HL-60 (cell line): ENCODE measurements around the gene LRRN2.

Experiments used
- GABPA ChIP-seq: IDR thresholded peaks from 2 replicates; pipeline ENCODE4 v1.6.1; 2012; ENCODE audit warnings: low read depth
- POLR2AphosphoS5 ChIP-seq: IDR thresholded peaks from 2 replicates; pipeline ENCODE4 v1.6.1; 2012; ENCODE audit warnings: low read depth
- REST ChIP-seq: IDR thresholded peaks from 2 replicates; pipeline ENCODE4 v1.6.1; 2012; ENCODE audit warnings: low read depth; ENCODE audit not compliant: insufficient replicate concordance
- SPI1 ChIP-seq: IDR thresholded peaks from 2 replicates; pipeline ENCODE4 v1.6.1; 2012; ENCODE audit warnings: low read depth, mild to moderate bottlenecking, borderline replicate concordance
- TF ChIP-seq, protein P1 (sequence below): IDR thresholded peaks from one replicate; pipeline ENCODE4 v1.5.1; 2011; ENCODE audit warnings: low read length, control low read depth, inconsistent platforms; ENCODE audit not compliant: insufficient read depth

- TF ChIP-seq, protein P1, sequence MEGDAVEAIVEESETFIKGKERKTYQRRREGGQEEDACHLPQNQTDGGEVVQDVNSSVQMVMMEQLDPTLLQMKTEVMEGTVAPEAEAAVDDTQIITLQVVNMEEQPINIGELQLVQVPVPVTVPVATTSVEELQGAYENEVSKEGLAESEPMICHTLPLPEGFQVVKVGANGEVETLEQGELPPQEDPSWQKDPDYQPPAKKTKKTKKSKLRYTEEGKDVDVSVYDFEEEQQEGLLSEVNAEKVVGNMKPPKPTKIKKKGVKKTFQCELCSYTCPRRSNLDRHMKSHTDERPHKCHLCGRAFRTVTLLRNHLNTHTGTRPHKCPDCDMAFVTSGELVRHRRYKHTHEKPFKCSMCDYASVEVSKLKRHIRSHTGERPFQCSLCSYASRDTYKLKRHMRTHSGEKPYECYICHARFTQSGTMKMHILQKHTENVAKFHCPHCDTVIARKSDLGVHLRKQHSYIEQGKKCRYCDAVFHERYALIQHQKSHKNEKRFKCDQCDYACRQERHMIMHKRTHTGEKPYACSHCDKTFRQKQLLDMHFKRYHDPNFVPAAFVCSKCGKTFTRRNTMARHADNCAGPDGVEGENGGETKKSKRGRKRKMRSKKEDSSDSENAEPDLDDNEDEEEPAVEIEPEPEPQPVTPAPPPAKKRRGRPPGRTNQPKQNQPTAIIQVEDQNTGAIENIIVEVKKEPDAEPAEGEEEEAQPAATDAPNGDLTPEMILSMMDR = no peak
- TF ChIP-seq SPI1 (no peak), REST (no peak), GABPA (no peak), POLR2AphosphoS5 (no peak)
These were observed 110.7 kb downstream of the LRRN2 start for GRCh38 chr1:204574865-204575163.
